ENCODE measurements around the gene GNPAT. TPM values are rescaled to one million over a fixed set of nuclear protein-coding genes. Genes with fewer than 3 reads are reported as not detected.
A peak's percentile ranks its signal among the peaks of the same experiment; 100 is the strongest.

The GNPAT gene
- total RNA-seq, result 40.5 and 41.7 TPM in 2 replicates

DNA sequence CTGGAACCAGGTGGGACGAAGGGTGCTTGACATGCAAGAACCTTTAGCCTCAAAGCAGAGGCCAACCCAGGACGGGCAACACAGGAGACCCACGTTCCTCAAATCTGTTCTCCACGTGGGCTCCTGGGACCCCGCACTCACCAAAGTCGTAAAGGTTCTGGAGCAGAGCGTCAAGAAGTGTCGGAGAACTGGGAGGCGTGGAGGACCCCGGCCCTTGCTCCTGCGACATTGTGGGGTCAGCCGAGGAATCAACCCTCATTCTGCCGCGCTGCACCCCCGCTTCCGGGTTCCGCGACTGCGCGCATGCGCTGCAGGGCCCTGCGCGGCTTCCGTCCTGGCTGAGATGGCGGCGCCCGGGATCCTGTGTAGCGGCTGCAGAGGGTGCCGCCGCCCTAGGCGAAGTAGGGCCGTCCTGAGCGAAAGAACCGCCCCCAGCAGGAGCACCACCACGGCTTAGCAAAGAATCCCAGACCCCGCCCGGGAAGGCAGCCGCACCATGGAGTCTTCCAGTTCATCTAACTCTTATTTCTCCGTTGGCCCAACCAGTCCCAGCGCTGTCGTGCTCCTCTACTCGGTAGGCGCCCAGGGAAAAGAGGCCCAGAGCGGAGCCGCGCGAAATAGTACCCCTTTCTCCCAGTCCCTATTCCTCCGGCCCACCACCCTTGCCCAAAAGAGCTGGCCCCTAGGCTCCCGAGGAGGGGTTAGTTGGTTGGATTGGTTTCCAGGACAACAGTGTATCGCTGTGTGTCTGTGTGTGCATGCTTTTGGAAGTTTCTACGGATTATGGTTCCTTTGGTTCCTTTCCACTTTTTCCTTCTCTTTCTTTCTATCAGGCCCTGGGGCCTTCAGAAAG, at the start of gene GNPAT:
GNPAT (plus strand) TSS at position 330 of the 853 bp plus-strand sequence; CDS start at position 497, 167 bp downstream.
- DNase-seq (ENCODE audit: extremely low read depth, low read depth, low spot score), result no peak

DNA sequence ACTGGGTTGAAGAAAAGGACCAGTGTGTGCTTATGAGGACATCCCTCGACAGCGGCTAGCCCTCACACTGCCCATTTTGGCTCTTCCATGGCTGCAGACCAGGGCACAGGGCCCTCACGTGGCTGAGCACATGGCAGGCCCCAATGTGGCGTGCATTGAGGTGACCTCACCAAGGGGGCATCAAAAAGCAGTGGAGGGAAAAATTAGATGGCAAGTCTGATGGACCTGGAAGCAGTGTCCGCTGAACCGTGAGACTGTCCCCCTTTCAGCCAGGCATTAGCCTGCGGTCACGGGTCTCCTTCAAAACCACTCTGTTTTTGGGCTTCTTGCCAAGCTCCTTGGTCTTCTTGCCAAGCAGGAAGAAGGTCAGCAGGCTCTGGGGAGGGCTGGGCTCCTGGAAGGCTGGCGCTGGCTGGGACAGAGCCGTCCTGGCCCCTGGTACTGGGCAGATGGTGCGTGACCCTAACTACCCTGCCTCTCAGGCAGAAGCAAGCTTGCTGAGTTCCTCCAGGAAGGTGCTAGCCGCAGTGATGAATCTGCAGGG, 48.3 kb upstream of the GNPAT start:
- peak; percentile 41 for DNase-seq (ENCODE audit: extremely low read depth, low read depth, low spot score)

DNA sequence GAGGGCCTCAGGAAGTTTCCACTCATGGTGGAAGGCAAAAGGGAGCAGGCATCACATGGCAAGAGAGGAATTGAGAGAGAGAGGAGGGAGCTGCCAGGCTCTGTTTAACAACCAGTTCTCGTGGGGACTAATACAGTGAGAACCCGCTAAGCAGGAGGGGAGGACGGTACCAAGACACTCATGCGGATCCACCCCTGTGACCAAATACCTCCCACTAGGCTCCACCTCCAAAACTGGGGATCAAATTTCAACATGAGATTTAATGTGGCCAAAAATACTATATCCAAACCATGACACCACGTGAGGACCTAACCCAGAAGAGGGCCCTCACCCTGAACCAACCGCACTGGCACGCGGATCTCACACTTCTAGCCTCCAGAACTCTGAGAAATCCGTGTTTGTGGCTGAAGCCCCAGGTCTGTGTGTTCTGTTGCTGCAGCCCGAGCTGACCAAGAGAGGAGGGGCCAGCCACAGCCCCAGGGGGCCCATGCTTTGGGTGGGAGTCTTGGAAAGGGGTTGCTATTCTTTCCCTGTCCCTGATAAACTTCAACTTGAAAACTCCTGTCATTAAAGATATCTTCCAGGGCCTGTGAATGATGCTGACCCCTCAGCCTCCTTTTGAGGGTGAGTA, 47.2 kb upstream of the GNPAT start:
- DNase-seq (ENCODE audit: extremely low read depth, low read depth, low spot score), result no peak

DNA sequence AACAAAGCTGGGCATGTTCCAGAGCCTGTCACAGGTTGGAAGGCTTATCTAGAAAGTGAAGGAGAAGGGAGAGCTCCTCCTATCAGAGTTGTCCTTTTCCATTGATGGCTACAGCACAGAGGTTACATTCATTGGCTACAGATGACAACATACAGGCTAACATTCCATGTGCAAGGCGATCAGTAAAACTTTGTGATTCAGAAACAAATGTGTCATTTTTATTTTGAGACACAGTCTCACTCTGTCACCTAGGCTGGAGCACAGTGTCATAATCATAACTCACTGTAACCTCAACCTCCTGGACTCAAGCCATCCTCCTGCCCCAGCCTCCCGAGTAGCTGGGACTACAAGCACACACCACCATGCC, 46.6 kb upstream of the GNPAT start:
- DNase-seq (ENCODE audit: extremely low read depth, low read depth, low spot score), result no peak

DNA sequence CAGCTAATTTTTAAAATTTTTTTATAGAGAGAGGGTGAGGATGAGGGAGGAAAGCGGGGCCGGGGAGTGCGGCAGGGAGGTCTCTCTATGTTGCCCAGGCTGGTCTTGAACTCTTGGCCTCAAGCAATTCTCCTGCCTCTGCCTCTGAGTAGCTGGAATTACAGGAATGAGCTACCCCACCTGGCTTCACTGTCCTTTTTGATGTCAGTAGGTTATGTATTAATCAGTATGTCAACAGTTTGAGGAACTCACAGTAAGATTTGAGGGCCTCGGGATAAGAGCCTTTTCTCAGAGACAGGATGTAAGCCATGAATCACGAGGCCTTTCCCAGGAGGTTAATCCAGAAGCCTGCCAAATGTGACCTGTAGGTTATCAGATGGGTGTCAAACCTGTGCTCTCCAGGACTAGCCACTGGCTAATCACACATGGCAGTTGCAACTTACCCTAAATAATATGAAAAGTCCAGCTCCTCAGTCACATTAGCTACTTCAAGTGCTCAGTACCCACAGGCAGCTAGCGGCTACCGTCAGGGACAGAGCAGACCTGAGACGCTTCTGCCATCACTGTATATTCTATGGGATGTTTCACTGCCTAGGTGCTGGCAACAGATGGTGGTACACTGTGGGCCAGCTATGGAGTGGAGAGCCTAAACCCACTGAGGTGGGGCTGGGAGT, 46.0 kb upstream of the GNPAT start:
- no peak for DNase-seq (ENCODE audit: extremely low read depth, low read depth, low spot score)

DNA sequence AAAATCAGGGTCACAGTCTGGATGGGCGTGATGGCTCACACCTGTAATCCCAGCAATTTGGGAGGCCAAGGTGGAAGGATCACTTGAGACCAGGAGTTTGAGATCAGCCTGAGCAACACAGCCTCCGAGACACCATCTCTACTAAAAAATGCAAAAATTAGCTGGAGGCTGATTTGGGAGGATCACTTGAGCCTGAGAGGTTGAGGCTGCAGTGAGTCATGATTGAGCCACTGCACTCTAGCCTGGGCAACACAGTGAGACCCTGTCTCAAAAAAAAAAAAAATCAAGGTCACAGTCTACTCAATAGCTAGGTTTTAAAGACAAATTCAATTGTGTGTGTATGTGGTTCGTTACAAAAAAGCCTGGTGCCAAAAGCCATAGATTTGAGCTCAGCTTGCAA, 44.7 kb upstream of the GNPAT start:
- no peak for DNase-seq (ENCODE audit: extremely low read depth, low read depth, low spot score)

DNA sequence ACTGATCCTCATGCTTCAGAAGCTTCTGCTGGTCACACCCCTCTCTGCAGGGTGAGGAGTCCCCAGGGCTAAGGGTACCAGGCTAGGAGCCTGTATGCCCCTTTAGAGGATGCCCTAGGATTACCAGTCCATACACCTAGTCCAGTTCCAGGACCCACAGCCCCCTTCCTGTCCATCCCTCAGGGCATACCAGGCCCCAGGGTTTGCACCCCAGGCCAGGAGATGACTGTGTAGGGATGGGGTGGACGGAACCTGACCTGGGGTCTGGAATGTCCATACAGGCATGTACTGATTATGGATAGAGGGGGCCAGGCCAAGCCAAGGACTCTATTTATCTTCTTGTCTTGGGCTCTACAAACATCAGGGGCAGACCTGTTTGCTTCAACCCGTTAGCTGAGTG, 44.3 kb upstream of the GNPAT start:
- DNase-seq (ENCODE audit: extremely low read depth, low read depth, low spot score), result no peak

DNA sequence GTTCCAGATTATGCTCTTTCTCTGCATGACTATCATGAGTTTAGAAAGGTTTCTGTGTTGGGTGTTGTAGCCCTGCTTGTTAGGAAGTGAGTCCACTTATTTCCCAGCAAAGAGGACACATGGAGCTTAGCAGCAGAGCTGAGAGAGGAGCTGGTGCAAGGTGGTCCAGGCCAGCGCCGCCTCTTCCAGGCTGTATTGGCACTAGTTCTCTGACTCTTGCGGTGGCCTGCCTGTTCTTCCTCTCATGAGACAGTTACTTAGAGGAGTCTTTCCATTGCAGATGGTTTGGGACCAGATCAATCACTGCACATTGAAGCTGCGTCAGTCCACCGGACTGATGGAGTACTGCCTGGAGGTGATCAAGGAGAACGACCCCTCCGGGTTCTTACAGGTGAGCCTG, 41.1 kb upstream of the GNPAT start:
- no peak for DNase-seq (ENCODE audit: extremely low read depth, low read depth, low spot score)

DNA sequence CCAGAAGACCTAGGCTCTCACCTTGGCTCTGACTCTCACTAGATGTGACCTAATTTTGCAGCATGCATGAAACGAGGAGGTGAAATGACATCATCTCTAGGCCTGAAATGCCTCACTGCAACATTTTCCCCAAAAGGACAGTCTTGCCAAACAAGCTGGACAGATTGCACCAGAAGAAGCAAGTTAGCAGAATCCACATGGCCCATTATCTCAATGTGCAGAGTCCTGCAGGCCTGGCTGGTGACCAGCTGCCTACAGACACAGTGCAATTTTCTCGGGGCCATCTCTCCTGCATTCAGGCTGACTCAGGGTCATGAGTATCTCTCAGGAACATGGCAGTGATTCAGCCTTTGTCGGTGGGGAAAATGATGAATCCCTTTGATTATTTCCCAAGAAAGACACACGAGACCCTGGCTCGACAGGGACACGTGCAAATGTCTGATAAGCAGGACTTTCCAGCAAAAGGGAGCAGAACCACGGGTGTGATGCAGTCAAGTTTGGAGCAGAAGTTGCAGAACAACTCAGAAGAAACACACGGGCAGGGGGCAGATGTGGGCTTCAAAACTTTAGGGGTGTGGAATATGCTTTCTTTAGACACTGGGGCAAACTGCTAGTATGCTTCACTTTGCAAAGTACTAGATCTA, 40.5 kb upstream of the GNPAT start:
- DNase-seq (ENCODE audit: extremely low read depth, low read depth, low spot score), result no peak

DNA sequence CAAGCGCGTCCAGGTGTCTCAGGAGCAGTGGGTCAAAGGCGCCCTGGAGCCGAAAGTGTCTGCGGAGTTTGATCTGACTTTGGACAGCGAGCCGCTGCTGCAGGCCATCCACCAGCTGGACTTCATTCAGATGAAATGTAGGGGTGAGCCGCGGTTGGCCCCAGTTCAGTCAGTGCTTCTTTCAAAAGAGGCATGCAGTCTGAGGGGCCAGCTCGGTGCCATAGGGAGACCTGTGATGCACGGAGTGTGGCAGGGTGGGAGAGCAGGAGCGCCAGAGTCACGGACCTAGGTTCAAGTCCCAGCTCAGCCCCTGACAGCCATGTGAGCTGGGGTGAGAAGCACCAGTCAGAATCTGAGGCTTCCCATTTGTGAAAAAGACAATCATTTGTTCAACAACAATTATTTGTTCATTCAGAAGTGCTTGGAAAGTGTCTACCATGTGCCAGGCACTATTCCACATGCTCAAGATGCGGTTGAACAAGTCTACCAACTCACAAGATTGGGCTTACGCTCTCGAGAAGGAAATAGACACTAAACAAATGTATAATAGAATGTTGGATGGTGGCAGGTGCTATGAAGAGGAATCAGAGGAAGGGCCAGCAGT, 39.5 kb upstream of the GNPAT start:
- no peak for DNase-seq (ENCODE audit: extremely low read depth, low read depth, low spot score)

DNA sequence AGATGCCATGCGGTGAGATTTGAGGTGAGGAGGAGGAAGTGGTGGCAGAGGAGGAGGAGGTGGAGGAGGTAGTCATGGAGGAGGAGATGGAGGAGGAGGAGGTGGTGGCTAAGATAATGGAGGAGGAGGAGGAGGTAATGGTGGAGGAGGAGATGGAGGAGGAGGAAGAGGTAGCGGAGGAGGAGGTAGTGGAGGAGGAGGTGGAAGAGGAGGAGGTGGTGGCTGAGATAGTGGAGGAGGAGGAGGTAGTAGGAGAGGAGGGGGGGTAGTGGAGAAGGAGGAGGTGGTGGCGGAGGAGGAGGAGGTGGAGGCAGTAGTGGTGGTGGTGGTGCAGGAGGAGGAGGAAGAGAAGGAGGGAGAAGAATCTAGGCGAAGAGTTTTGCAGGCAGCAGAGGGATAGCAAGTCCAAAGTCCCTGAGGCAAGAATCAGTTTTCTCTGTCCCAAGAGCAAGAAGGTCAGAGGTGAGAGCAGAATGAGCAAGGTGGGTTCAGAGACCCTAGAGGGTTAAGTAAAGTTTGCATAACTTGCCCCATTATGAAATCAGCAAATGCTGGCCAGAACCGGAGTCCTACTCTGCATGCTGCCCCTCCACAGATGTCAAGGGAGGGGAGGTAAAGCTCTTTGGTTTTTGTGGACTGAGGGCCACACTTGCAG, 38.9 kb upstream of the GNPAT start:
- DNase-seq (ENCODE audit: extremely low read depth, low read depth, low spot score), result no peak

DNA sequence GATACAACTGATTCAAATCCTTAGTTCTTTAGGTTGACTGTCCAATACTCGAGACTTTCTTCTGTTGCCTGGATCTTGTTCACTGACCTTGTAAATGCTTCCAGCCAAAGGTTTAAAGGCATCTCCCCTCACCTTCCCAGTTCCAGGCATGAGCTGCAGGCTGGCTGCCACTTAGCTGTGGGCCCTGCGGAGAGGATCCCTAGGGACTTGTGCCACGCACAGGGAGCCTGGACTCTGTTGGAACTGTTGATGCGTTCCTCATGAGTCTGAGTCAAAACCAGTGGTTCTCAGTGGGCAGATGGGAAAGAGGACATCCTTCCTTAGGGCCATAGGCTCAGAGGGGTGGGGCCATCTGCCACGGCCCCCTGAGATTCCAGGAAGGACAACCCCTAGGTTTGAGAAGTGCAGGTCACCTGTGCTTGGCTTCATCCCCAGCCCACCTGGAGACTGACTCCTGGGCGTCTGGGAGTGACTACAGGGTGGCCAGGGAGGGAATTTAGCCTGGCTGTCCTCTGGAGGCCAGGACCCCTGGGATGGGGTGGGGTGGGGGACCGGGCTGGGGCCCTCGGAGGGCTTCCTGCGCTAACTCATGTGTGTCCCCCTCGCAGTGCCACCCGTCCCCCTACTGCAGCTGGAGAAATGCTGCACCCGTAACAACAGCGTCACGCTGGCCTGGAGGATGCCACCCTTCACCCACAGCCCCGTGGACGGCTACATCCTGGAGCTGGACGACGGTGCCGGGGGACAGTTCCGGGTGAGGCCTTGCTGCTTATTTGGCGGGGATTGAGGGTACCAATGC, 37.6 kb upstream of the GNPAT start:
- no peak for DNase-seq (ENCODE audit: extremely low read depth, low read depth, low spot score)

DNA sequence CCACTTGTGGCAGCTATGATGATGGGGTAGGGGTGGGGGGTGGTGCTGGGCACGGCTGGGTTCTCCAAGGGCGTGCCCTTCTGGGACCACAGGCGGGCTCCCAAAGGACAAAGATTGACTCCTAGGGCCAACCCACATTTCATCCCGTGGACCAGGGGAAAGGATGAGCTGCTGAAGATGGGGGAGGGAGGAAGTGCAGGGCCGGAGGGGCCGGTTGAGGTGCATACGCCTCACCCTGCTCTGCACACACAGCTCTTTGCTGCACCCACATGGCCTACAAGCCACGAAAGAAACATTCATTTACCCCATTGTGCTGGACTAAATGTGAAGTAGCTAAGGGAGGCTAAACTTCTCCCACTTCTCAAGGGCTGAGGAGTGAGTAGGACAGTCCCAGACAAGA, 34.2 kb upstream of the GNPAT start:
- DNase-seq (ENCODE audit: extremely low read depth, low read depth, low spot score), result no peak

DNA sequence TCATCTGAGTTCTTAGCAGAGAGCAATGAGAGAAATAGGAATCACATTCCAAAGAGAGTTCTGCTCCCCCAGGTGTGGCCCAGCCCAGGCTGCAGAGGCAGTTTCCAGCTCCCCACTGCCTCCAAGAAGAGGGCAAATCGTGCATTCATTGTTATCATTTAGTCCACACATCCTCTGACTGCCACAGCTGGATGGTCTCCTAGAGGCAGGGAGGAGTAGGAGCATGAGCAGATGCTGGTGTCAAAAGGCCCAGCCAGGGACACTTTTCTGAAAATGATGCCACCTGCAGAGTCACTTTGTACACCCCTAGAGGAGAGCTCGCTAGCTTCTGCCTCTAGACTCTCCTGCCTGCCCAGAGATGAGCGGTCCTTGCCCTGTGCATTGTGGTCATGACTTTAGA, 33.6 kb upstream of the GNPAT start:
- DNase-seq (ENCODE audit: extremely low read depth, low read depth, low spot score), result no peak

DNA sequence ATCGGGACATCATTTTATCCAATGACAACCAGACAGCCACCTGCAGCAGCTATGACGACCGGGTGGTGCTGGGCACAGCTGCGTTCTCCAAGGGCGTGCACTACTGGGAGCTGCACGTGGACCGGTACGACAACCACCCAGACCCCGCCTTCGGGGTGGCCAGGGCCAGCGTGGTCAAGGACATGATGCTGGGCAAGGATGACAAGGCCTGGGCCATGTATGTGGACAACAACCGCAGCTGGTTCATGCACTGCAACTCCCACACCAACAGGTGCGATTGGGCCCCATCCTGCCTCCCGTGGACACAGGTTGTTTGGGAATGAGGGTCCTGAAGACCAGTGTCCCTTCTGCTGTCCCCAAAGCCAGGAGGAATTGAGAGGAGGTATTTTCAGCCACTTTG, 32.0 kb upstream of the GNPAT start:
- DNase-seq (ENCODE audit: extremely low read depth, low read depth, low spot score), result no peak

DNA sequence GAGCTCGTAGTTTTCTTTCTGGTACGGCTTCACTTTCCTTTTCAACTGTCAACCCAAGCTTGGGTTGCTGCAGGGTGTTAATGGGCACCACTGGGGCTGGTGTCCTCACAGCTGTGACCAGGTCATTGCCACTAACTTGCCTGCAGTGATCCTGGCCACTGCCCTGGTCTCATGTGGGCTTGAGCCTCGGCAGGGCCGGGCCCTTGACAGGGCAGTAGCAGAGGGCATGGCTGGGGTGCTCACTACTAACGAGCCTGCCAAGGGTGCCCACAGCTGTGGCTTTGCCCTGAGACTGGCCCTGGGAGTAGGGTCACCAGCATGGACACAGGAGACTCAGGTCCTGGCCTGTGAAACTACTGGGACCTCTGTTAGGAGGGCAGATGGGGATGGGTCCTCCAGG, 31.5 kb upstream of the GNPAT start:
- DNase-seq (ENCODE audit: extremely low read depth, low read depth, low spot score), result no peak

DNA sequence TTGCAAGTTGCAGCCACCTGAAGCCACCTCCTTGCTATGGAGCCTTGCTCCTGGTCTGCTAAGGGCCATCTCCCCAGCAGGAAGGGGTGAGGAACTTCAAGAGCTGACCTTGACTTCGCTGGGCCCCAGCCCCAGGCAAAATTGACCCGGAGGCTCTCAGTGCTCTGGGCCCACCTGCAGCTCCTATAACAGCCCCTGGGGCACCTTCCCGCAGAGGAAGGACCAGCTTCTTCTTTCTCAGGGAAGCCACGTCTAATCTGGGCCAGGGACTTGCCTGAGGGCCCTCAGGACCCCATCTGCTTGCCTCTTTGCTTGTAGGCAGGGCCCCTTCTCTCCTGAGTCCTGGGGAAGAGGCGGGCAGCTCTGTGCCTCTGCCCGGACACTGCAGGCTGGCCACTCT, 30.9 kb upstream of the GNPAT start:
- DNase-seq (ENCODE audit: extremely low read depth, low read depth, low spot score), result no peak

DNA sequence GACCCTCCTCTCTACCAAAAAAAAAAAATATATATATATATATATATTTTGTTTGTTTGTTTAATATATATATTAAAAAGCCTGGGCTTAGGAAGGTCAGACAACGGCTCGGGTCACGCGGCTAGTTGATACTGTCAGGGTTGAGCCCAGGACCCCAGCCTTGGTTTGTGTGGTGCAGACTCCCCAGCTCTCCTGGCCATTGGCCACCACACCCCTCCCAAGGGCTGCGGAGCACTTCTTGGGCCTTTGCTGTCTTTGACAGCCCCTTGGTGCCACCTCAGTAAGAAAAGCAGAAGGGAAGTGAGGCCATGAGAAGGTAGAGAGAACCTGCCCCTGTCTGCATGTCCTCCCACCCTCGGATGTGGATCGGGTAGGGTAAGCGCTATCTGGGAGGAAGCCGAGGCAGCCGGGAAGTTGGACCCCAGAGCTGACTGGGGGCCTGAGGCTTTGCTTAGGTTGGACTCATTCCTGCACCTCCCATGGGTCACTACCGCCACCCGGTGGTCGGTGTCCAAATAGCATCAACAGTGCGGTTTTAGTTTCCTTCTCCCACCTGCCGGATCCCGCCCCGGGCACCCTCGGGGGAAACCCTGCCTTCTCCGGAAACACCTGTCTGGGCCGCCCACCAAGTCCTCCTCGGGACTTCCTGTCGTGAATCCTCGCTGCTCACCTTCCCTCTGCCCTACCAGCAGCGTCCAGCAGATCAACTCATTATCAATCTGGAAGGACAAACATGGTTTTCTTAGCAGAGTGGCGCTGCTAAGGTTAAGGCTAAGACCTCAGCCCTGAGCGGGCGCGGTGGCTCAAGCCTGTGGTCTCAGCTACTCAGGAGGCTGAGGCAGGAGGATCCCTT, 29.8 kb upstream of the GNPAT start:
- peak; percentile 36 for DNase-seq (ENCODE audit: extremely low read depth, low read depth, low spot score)
